ENCODE data around the gene RNF123.

RNF123 gene

DNA sequence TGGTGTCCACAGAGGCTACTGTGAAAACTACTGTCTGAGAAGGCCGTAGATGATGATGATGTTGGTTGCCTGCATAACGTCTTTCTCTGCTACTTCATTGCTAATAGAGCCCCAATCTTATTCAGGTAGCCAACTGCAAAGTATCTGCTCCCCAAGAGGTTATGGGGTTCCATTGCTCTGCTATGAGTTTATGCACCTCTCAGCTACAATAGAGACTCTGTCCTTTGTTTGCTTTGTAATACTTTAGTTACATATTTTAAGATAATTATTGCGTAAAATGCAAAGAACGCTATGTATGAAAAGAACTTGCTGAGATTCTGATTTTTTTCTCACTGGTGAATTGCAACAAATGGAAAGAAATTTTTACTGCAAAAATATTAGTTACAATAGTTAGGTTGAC, 62.1 kb downstream of the RNF123 start:
- no peak overlapping the region for H3K4me3 ChIP-seq (ENCODE audit: low read length)
- TF ChIP-seq, protein P1, sequence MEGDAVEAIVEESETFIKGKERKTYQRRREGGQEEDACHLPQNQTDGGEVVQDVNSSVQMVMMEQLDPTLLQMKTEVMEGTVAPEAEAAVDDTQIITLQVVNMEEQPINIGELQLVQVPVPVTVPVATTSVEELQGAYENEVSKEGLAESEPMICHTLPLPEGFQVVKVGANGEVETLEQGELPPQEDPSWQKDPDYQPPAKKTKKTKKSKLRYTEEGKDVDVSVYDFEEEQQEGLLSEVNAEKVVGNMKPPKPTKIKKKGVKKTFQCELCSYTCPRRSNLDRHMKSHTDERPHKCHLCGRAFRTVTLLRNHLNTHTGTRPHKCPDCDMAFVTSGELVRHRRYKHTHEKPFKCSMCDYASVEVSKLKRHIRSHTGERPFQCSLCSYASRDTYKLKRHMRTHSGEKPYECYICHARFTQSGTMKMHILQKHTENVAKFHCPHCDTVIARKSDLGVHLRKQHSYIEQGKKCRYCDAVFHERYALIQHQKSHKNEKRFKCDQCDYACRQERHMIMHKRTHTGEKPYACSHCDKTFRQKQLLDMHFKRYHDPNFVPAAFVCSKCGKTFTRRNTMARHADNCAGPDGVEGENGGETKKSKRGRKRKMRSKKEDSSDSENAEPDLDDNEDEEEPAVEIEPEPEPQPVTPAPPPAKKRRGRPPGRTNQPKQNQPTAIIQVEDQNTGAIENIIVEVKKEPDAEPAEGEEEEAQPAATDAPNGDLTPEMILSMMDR (conservative IDR thresholded peaks at IDR 0.05; ENCODE audit: low read depth, low read length), result no peak
- no peak for DNase-seq (ENCODE audit: low read depth)

DNA sequence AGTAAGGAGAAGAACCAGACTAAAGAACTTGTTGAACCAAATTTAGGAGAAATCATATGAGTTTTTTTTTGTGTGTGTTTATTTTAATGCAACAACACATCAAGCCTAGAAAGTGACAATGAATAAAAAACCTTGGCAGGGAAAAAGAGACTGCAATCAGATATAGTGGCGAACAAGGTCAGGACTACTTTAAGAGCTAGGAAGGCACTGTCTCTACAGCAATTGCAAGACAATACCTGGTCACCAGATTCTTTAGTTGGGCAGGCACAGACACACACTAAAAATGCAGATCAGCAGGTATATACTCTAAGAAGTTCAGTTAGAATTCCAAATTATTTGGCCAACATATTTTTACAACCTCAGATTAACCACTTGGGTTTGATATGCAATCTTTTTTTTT, 65.2 kb downstream of the RNF123 start:
- TF ChIP-seq, protein P1 (conservative IDR thresholded peaks at IDR 0.05; ENCODE audit: low read depth, low read length), result no peak
- no peak overlapping the region for H3K4me3 ChIP-seq (ENCODE audit: low read length)
- DNase-seq (ENCODE audit: low read depth), result no peak

DNA sequence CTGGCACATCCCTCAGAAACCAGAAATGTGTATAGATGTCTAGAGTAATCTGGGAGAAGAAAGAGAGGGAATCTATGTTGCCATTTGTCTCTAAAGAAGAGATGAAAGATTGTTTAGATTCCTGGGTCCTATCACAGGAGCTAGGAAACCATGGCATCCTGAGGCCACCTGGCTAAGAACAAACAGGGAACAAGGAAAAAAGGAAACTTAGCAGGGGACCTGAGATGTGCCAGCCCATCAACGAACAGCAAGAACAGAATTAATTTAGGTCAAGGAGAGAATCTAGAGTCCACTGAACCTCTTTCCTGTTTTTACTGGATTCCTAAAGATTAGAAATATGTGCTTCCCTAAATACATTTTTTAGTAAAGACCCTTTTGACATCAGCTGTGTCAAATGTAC, 66.7 kb downstream of the RNF123 start:
- TF ChIP-seq, protein P1 (conservative IDR thresholded peaks at IDR 0.05; ENCODE audit: low read depth, low read length), result no peak
- no peak overlapping the region for H3K4me3 ChIP-seq (ENCODE audit: low read length)
- no peak for DNase-seq (ENCODE audit: low read depth)

DNA sequence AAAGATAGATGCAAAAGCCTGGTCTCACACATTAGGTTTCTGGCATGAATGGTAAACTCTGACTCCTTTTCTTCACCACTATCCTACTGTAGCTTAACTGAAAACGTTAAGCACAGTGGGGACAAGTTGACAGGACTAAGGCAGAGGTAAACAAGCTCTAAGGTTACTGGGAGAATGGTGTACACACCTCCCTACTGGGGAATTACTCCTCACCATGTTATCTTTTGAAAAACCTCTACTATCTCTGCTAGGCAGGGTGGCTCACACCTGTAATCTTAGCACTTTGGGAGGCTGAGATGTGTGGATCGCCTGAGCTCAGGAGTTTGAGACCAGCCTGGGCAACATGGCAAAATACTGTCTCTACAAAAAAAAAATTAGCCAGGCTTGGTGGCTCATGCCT, 67.8 kb downstream of the RNF123 start:
- TF ChIP-seq, protein P1 (conservative IDR thresholded peaks at IDR 0.05; ENCODE audit: low read depth, low read length), result no peak
- DNase-seq (ENCODE audit: low read depth), result no peak
- H3K4me3 ChIP-seq (ENCODE audit: low read length), result no peak overlapping the region

DNA sequence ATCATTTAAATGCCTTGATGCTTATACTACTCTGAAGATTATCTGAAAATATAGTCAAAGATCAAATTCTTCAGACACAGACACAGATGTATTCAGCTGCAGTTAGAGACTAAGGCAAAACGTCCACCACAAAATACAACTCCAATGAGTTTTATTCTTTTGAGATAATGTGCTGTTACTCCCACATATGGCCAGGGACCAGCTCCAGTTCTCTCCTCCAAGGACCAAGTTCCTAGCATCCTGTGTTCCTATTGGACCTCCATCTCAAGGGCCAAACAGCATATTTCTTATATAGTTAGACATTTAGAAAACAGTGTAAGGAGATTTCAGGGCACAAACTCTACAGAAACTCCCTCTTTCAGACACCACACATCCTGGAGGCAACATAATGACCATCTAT, 69.9 kb downstream of the RNF123 start:
- H3K4me3 ChIP-seq (ENCODE audit: low read length), result no peak overlapping the region
- TF ChIP-seq, protein P1 (conservative IDR thresholded peaks at IDR 0.05; ENCODE audit: low read depth, low read length), result no peak
- DNase-seq (ENCODE audit: low read depth), result no peak

DNA sequence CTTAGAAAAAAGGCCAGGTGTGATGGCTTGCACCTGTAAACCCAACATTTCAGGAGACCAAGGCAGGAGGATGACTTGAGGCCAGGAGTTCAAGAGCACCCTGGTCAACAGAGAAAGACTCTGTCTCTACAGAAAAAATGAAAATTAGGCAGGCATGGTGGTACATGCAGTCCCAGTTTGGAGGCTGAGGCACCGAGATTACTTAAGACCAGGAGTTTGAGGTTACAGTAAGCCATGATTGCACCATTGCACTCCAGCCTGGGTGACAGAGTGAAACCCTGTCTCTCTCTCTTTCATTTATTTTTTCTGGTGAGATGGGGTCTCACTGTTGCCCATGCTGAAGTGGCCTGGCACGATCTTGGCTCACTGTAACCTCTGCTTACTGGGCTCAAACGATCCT, 72.3 kb downstream of the RNF123 start:
- TF ChIP-seq, protein P1 (conservative IDR thresholded peaks at IDR 0.05; ENCODE audit: low read depth, low read length), result no peak
- no peak overlapping the region for H3K4me3 ChIP-seq (ENCODE audit: low read length)
- no peak for DNase-seq (ENCODE audit: low read depth)

DNA sequence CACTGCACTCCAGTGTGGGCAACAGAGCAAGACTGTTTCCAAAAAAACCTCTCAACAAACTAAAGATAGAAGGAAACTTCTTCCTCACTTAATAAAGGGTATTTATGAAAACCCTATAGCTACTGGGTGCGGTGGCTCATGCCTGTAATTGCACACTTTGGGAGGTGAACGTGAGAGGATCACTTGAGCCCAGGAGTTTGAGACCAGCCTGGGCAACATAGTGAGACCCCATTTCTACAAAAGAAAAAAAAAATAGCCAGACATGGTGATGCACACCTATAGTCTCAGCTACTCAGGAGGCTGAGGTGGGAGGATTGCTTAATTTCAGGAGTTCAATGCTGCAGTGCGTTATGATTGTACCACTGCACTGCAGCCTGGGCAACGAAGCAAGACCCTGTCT, 74.6 kb downstream of the RNF123 start:
- no peak for DNase-seq (ENCODE audit: low read depth)
- TF ChIP-seq, protein P1 (conservative IDR thresholded peaks at IDR 0.05; ENCODE audit: low read depth, low read length), result no peak
- H3K4me3 ChIP-seq (ENCODE audit: low read length), result no peak overlapping the region
